HG03159 (cell line): ENCODE measurements around the gene CASQ2.

Experiments used
- ATAC-seq: cut with Tn5 transposase; IDR thresholded peaks from one replicate; pipeline ENCODE4 v1.9.1; 2021; ENCODE audit warnings: mild to moderate bottlenecking, moderate library complexity; ENCODE audit not compliant: unreplicated experiment

The CASQ2 gene

GRCh38 chr1:115666702-115667101 lies 101.8 kb downstream of the CASQ2 start:
- no peak for ATAC-seq

- no peak for ATAC-seq
These were observed 102.3 kb downstream of the CASQ2 start for GRCh38 chr1:115666206-115666605.

- no peak for ATAC-seq
These were observed 103.0 kb downstream of the CASQ2 start for GRCh38 chr1:115665319-115666096.

DNA sequence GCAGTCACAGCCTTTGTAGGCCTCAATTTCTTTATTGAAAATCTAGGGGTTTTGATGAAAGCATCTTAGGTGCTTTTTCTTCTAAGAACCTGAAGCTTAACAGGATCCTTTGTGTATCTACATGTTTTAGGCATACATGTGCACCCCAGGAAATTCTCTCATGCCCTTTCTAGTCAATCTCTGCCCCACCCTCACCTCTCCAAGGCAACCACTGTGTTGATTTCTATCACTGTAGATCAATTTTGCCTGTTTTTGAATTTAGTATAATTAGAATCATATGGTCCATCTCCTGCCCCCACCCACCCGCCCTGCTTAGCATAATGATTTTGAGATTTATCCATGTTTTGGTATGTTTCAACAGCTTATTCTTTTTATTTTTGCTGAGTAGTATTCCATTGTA lies 107.4 kb downstream of the CASQ2 start:
- ATAC-seq = no peak

- ATAC-seq = no peak
These were observed 108.4 kb downstream of the CASQ2 start for GRCh38 chr1:115660151-115660550.

- ATAC-seq = no peak
These were observed 109.9 kb downstream of the CASQ2 start for GRCh38 chr1:115658646-115659045.

GRCh38 chr1:115656461-115657077 lies 111.9 kb downstream of the CASQ2 start:
- ATAC-seq = no peak

DNA sequence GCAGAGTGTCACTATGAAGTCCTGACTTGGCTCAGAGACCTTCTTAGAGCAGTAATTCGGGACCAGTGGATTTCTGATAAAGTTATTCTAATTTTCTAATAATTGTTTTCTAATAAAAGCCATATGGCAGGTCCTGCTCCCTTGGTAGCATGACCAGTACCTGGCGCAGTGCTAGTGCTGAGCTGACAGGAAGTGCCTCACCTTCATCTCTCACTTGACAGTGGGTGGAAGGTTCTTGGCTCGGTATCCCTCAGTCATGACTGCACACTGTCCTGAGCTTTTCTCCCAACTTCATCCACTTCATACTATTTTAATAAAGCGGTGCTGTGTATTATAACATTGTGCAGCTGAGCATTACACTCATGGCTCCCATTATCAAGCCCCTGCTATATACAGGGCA lies 112.6 kb downstream of the CASQ2 start:
- no peak for ATAC-seq

- no peak for ATAC-seq
These were observed 113.2 kb downstream of the CASQ2 start for GRCh38 chr1:115655306-115655663.

DNA sequence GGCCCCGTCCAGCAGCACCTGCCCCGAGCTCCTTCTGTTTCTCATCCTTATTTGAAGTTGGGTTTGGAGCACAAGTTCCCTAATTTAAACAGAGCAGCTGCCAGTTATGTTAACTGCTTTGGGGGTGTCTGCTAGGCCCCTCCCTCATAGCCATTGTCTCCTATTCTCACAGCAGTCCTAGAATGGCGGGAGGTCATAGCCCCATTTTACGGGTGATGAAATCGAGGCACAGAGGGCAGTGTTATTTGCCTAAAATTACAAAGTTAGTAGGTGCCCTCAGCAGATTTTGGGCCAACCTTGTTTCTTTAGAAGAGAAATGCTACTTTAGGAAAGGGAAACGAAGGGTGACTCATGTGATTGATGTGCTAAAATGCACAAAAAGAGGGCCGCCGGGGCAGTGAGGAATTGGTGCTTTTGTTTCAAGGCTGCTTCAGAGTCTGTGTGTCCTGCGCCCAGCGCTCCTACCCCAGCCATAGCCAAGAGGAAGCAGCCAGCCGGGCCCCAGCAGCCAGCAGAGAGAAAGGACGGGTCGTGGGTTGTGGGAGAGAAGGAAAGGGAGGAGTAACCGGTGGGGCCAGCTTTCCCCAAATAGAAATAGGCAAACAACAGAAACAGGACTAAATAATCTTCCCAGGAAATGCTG lies 113.7 kb downstream of the CASQ2 start:
- no peak for ATAC-seq

DNA sequence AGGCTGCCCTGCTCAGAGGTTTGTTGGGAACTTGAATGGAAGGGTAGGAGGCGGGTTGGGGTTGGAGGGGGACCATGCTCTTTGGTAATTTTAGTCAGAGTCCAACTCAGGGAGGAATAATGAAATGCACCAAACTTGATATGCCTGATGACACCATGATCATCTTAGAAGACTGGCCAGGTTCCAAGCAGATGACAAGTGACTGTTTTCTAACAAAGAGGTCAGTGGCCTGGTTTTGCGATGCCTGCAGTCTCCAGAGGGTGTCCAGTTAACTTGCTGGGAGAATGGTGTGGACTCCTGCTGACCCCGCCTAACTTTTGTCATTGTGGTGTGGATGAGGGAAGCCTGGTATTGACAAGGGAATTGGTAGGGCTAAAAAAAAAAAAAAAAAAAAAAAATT lies 114.4 kb downstream of the CASQ2 start:
- ATAC-seq = no peak

DNA sequence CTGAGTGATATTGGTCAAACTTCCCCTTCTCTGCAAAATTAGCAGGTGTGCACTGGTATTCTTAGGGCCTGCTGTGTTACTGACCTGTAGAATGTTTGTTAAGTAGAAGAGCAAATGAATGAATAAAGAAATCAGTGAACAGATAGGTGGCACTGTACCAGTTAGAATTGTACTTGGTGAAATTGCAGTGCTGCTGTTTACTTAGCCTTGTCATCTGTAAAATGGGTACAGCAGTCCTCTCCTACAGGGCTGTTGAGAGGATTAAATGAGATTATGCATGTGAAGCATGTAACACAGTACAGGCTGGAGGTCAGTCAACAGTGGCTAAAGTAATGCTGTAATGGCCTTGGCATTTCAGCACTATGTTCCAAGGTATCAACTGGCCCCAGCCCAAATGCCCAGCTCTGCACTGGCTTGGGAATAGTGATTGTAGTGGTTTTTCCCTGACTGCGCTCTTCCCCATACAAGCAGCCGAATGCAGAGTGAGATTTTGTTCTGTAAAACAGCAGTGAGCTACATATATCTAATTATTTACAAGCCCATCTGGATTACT lies 116.2 kb downstream of the CASQ2 start:
- no peak for ATAC-seq

DNA sequence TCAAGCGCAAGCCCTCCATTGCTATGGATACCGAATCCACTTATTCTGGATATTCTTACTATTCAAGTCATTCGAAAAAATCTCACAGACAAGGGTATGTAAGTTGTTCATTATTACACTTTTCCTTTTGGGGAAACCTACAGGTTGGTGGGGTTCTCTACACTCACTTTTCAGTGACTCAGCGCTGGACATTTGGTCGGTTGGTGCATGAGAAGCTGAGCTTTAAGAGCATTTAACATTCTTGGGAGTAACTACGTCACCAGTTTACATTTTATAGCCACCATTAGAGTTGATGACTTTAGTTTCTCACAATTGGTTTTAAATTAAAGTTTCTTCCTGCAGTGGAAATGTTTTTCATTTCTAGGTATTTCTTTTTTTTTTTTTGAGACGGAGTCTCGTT lies 117.1 kb downstream of the CASQ2 start:
- ATAC-seq = no peak

DNA sequence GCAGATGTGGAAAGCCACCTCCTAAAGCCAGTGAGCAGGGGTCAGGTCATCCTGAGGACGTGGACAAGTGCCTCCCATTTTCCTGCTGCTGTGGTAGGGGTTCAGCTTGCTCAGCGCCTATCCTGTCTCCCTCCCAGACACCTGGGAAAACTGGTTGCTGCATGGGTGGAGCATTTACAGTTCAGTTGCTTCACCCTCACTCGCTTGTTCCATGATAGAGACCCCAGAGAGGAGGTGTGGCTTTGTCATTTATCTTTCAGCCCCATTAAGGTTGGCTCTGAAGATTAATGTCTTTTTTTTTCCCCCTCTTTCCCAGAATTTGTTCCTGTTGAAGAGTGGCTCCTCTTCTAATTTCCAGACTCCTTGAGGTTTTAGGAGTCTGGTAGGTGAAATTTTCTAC lies 117.6 kb downstream of the CASQ2 start:
- ATAC-seq = no peak
